Measurements from ENCODE around the gene NLGN2.
"Not testable (repeated sequence)": the region's sequence is repeated elsewhere in the genome, so short reads cannot be mapped to it uniquely, and the experiment has no call there.

Gene NLGN2

DNA sequence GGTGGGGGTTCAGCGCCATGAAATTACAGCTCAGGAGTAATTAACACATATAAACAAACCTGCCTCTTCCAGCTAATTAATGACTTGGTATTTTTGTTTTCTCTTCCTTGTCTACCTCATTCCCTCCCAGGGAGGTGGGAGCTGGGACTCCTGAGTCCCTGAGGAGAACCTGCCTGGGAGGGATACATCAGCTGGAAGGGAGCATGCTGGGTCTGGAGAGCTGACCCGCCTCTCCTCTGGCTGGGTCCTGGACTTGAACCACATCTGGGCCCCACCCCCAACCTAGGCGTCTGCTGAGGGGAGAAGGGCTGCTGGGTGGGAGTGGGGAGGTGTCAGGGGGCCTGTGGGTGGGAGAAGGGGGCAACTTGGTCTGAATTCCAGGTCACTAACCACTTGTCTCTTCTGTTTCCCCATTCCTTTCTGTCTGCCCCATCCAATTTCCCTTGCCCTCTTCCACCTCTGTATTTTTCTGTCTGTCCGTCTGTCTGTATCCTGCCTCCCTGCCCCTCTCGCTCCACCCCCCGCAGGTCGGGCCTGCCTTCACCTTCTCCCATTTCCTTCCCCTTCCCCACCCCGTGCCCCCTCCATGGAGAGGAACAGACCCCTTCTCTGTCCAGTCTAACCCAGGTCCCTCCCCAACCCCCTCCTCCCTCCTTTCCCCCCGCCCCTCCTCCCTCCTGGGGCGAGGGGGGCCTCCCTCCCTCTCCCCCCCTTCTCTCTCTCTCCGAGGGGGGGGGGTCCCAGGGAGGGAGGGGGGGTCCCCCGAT is at the start of gene NLGN2:
NLGN2 (plus strand) TSS at position 361 of the 767 bp plus-strand sequence. CDS start 411 bp downstream, outside the sequence.
- Mint-ChIP-seq H3K36me3 (ENCODE audit: low read depth) (no peaks in the 10 kb centered on the region), H3K27ac (no peak within 1 kb of the TSS), H3K4me1 (ENCODE audit: low read depth) (peaks cover 7% of the 10 kb centered on the region), H3K27me3 (peaks cover 51% of the 10 kb centered on the region), H3K4me3 (no peak within 1 kb of the TSS), H3K9me3 (no peaks in the 10 kb centered on the region)
- intact Hi-C loops (cut with micrococcal nuclease), result loop anchor here (10.0 kb wide), 1 partner anchor 53 kb away; the partner anchor contains the start of genes KCTD11 and TMEM95

- intact Hi-C loops (cut with micrococcal nuclease), result no loop called here
- Mint-ChIP-seq H3K27me3 (peaks cover 4% of the 10 kb centered on the region), H3K4me3 (no peak overlapping the region), H3K27ac (no peak overlapping the region), H3K4me1 (ENCODE audit: low read depth) (no peaks in the 10 kb centered on the region), H3K9me3 (no peaks in the 10 kb centered on the region), H3K36me3 (ENCODE audit: low read depth) (no peaks in the 10 kb centered on the region)
These were observed 45.7 kb upstream of the NLGN2 start for GRCh38 chr17:7361906-7362305.

- Mint-ChIP-seq H3K9me3 (no peaks in the 10 kb centered on the region), H3K4me1 (ENCODE audit: low read depth) (no peaks in the 10 kb centered on the region), H3K27ac (no peak overlapping the region), H3K4me3 (no peak overlapping the region), H3K36me3 (ENCODE audit: low read depth) (no peaks in the 10 kb centered on the region), H3K27me3 (peaks cover 2% of the 10 kb centered on the region)
- intact Hi-C loops (cut with micrococcal nuclease), result no loop called here
These were observed 44.3 kb upstream of the NLGN2 start for GRCh38 chr17:7363311-7363710.

GRCh38 chr17:7365963-7366362 is 41.7 kb upstream of the NLGN2 start:
- H3K27ac Mint-ChIP-seq; H3K36me3 Mint-ChIP-seq (ENCODE audit: low read depth); intact Hi-C loops (cut with micrococcal nuclease); H3K4me1 Mint-ChIP-seq (ENCODE audit: low read depth); H3K9me3 Mint-ChIP-seq; H3K4me3 Mint-ChIP-seq: not testable (repeated sequence)
- H3K27me3 Mint-ChIP-seq, result peaks cover 13% of the 10 kb centered on the region

DNA sequence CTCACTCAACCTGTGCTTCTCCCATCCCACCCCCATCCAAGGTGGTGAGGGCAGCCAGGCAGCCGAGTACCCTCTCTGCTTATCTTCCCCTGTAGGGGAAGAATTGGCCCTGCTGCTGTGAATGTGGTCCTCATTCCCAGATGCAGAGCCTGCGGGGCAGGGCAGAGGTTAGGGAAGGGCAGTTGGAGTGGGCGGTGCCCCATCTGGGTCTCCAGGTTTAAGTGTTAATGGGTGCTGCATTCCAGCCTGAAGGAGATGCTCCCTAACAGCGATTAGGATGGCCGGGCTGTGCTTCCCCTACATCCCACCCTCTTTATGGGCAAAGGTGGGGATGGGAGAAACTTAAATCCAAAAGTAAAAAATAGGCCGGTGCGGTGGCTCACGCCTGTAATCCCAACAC is 40.6 kb upstream of the NLGN2 start:
- H3K27ac Mint-ChIP-seq, result no peak overlapping the region
- no peak overlapping the region for H3K4me3 Mint-ChIP-seq
- H3K27me3 Mint-ChIP-seq, result peaks cover 15% of the 10 kb centered on the region
- no peaks in the 10 kb centered on the region for H3K36me3 Mint-ChIP-seq (ENCODE audit: low read depth)
- no peaks in the 10 kb centered on the region for H3K9me3 Mint-ChIP-seq
- intact Hi-C loops (cut with micrococcal nuclease), result no loop called here
- H3K4me1 Mint-ChIP-seq (ENCODE audit: low read depth), result no peaks in the 10 kb centered on the region

DNA sequence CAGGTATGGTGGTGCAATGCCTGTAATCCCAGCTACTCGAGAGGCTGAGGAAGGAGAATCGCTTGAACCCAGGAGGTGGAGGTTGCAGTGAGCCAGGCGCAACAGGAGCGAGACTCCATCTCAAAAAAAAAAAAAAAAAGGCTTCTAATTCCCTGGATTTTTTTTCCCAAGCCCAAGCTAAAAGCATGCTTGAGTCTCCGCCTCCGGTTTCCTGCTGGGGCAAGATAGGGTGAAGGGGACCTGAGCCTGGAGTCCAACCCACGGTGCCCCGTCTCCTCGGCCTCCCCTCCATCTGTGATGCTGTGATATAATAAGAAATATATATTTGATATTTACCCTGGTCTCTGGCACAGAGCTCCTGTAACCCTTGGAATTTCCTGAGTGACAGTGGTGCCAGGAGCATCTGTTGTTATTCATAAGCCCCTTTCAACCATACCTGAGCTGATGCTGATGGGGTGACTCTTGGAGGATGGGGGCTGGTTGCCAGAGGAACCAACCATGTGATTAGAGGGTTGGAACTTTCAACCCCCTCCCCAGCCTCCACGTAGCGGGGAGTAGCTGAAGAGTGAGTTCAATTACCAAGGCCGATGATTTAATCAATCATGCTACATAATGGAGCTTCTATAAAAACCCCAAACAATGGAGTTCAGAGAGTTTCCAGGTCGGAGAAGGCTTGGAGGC is 39.6 kb upstream of the NLGN2 start:
- H3K9me3 Mint-ChIP-seq, result no peaks in the 10 kb centered on the region
- H3K27ac Mint-ChIP-seq, result no peak overlapping the region
- H3K27me3 Mint-ChIP-seq, result peaks cover 19% of the 10 kb centered on the region
- intact Hi-C loops (cut with micrococcal nuclease), result no loop called here
- no peaks in the 10 kb centered on the region for H3K4me1 Mint-ChIP-seq (ENCODE audit: low read depth)
- H3K36me3 Mint-ChIP-seq (ENCODE audit: low read depth), result no peaks in the 10 kb centered on the region
- no peak overlapping the region for H3K4me3 Mint-ChIP-seq

DNA sequence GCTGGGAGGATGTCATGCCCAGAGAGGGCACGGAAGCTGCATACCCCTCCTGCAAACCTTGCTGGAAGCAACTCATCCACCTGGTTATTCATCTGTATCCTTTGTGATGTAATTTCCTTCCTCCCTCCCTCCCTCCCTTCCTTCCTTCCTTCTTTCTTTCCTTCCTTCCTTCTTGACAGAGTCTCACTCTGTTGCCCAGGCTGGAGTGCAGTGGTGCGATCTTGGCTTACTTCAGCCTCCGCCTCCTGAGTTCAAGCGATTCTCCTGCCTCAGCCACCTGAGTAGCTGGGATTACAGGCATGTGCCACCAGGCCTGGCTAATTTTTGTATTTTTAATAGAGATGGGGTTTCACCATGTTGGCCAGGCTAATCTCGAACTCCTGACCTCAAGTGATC is 39.0 kb upstream of the NLGN2 start:
- H3K4me1 Mint-ChIP-seq (ENCODE audit: low read depth); H3K27ac Mint-ChIP-seq; H3K9me3 Mint-ChIP-seq; intact Hi-C loops (cut with micrococcal nuclease); H3K36me3 Mint-ChIP-seq (ENCODE audit: low read depth); H3K4me3 Mint-ChIP-seq: not testable (repeated sequence)
- H3K27me3 Mint-ChIP-seq, result peaks cover 19% of the 10 kb centered on the region

DNA sequence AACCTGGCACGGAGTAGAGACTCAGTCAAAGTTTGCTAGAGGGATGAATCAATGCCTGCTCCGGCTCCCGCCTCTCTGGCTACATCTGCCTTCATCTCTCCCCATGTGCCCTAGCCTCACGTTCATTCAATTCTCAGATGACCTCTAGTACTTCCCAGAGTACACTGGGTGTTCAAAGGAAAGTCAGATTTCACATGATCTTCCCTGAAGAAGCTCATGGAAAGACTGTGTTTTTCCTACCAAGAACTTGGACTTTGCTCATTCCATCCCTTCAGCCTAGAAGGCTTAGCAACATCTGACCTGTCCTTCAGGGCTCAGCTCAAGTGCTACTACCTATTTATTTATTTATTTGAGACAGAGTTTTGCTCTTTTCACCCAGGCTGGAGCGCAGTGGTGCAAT is 37.8 kb upstream of the NLGN2 start:
- intact Hi-C loops (cut with micrococcal nuclease), result no loop called here

DNA sequence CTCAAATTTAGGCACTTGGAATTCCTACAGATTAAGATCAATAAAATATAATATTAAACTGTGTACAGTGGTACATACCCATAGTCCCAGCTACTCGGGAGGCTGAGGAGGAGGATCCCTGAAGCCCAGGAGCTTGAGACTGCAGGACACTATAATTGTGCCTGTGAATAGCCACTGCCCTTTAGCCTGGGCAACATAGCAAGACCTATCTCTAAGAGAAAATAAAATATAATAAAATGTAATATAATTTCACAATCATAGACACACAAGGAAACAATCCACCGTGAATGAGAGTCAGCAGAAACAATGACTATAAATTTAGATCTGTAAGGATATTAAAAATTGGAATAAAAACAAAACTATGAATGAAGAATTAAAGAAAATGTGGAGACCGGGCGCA is 36.8 kb upstream of the NLGN2 start:
- Mint-ChIP-seq H3K27me3 (peaks cover 19% of the 10 kb centered on the region), H3K9me3 (no peaks in the 10 kb centered on the region), H3K27ac (no peak overlapping the region), H3K4me1 (ENCODE audit: low read depth) (no peaks in the 10 kb centered on the region), H3K36me3 (ENCODE audit: low read depth) (no peaks in the 10 kb centered on the region), H3K4me3 (no peak overlapping the region)
- intact Hi-C loops (cut with micrococcal nuclease), result no loop called here

More for the DNA sequence above, 37.8 kb upstream of the NLGN2 start:
- H3K27ac Mint-ChIP-seq, result no peak overlapping the region
- peaks cover 19% of the 10 kb centered on the region for H3K27me3 Mint-ChIP-seq
- H3K4me1 Mint-ChIP-seq (ENCODE audit: low read depth), result no peaks in the 10 kb centered on the region
- no peak overlapping the region for H3K4me3 Mint-ChIP-seq
- H3K36me3 Mint-ChIP-seq (ENCODE audit: low read depth), result no peaks in the 10 kb centered on the region
- no peaks in the 10 kb centered on the region for H3K9me3 Mint-ChIP-seq

DNA sequence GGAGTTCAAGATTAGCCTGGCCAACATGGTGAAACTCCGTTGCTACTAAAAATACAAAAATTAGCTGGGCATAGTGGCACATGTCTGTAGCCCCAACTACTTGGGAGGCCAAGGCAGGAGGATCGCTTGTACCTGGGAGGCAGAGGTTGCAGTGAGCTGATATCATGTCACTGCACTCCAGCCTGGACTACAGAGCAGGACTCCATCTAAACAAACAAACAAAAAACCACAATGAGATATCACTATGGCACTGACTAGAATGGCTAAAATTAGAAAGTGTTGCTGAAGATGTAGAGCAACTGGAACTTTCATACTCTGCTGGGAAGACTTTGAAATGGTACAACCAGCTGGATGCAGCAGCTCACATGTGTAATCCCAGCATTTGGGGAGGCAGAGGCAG is 33.3 kb upstream of the NLGN2 start:
- H3K27ac Mint-ChIP-seq, result no peak overlapping the region
- intact Hi-C loops (cut with micrococcal nuclease), result no loop called here
- no peaks in the 10 kb centered on the region for H3K4me1 Mint-ChIP-seq (ENCODE audit: low read depth)
- H3K9me3 Mint-ChIP-seq, result peaks cover 7% of the 10 kb centered on the region
- peaks cover 33% of the 10 kb centered on the region for H3K27me3 Mint-ChIP-seq
- H3K4me3 Mint-ChIP-seq, result no peak overlapping the region
- no peaks in the 10 kb centered on the region for H3K36me3 Mint-ChIP-seq (ENCODE audit: low read depth)

DNA sequence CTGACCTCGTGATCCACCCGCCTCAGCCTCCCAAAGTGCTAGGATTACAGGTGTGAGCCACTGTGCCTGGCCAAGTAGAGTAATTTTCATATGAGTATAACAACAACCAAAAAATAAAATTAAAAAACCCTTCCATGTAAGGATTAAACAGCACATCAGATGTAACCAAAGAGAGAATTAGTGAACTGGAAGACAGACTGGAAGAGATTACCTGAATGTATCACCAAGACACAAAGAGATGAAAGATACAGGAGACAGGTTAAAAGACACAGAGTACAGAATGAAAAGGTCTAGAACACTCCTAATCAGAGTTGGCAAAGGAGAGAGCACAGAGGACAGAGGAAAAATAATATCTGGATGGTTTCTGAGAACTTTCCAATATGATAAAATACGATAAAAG is 28.5 kb upstream of the NLGN2 start:
- intact Hi-C loops (cut with micrococcal nuclease), result no loop called here
- Mint-ChIP-seq H3K9me3 (peaks cover 10% of the 10 kb centered on the region), H3K4me3 (no peak overlapping the region), H3K27ac (no peak overlapping the region), H3K4me1 (ENCODE audit: low read depth) (peaks cover 16% of the 10 kb centered on the region), H3K36me3 (ENCODE audit: low read depth) (no peaks in the 10 kb centered on the region), H3K27me3 (peaks cover 66% of the 10 kb centered on the region)

GRCh38 chr17:7380321-7380720 is 27.3 kb upstream of the NLGN2 start:
- peak overlapping the region; percentile 62 for H3K27ac Mint-ChIP-seq

DNA sequence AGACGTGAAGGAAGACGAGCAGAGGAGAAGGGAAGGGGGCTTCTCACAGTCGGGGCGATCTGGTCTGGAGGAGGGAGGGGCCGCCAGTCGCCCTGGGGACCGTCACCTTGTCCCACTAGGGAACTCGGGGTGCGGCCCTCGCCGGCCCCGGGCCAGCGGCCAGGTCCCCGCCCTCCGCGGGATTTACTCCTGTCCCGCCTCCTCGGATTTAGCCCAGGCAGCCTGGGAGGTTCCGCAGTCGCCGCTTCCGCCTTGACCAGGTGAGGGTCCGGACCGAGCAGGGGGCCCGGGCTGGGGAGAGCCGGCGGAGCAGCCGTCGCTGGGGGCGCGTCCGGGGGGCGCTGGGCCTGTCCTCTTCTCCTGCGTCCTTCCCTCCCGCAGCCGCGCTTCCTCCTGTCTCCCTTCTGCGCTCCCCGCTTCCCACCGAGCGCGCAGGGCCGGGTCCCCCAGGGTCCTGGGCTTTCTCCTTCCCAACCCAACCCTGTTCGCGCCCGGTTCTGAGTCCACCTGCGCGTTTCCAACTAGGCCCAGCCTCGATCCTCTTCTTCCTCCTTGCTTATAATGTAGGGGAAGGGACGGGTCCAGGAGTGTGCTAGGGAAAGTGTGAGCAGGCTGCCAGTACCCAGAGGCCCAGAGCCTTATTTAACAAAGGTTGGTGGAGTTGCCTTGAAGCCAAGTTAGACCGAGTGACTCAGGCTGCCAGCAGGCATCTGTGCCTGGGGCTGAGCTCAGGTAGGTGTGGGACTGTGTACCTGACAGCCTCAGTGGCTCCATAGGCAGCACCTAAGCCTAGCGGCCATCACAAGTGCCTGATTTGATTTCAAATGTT is 26.6 kb upstream of the NLGN2 start, which contains the start of gene TNK1:
TNK1 (plus strand) TSS at position 235 of the 829 bp plus-strand sequence. CDS start 1,838 bp downstream, outside the sequence.
- Mint-ChIP-seq H3K27me3 (peaks cover 81% of the 10 kb centered on the region), H3K36me3 (ENCODE audit: low read depth) (no peaks in the 10 kb centered on the region), H3K4me3 (peak within 1 kb of the TSS; percentile 68), H3K27ac (peak within 1 kb of the TSS; percentile 62), H3K4me1 (ENCODE audit: low read depth) (peaks cover 23% of the 10 kb centered on the region), H3K9me3 (peaks cover 10% of the 10 kb centered on the region)
- intact Hi-C loops (cut with micrococcal nuclease), result no loop called here

More at GRCh38 chr17:7380321-7380720, 27.3 kb upstream of the NLGN2 start:
- Mint-ChIP-seq H3K4me1 (ENCODE audit: low read depth) (peaks cover 23% of the 10 kb centered on the region), H3K27me3 (peaks cover 78% of the 10 kb centered on the region), H3K36me3 (ENCODE audit: low read depth) (no peaks in the 10 kb centered on the region), H3K4me3 (peak overlapping the region; percentile 37), H3K9me3 (peaks cover 10% of the 10 kb centered on the region)
- intact Hi-C loops (cut with micrococcal nuclease), result no loop called here

DNA sequence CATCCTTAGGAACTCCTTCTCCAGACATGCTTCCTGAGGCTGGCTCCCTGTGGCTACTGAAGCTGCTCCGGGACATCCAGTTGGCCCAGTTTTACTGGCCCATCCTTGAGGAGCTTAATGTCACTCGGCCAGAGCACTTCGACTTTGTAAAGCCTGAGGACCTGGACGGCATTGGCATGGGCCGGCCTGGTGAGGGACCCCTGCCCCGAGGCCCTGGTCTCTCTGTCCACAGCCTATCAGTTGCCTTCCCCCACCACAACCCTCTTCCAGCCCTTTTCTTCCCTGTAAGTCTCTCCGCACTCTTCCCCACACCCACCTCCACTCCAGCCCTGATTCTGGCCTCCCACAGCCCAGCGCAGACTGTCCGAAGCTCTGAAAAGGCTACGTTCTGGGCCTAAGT is 24.7 kb upstream of the NLGN2 start:
- H3K9me3 Mint-ChIP-seq, result peaks cover 10% of the 10 kb centered on the region
- peaks cover 10% of the 10 kb centered on the region for H3K36me3 Mint-ChIP-seq (ENCODE audit: low read depth)
- intact Hi-C loops (cut with micrococcal nuclease), result no loop called here
- H3K4me3 Mint-ChIP-seq, result no peak overlapping the region
- no peak overlapping the region for H3K27ac Mint-ChIP-seq
- H3K27me3 Mint-ChIP-seq, result peaks cover 75% of the 10 kb centered on the region
- peaks cover 23% of the 10 kb centered on the region for H3K4me1 Mint-ChIP-seq (ENCODE audit: low read depth)
